Mammary epithelial cell (primary cell): ENCODE measurements around the gene SOD3.

Source experiments
- EZH2 ChIP-seq: IDR thresholded peaks from 2 replicates; pipeline ENCODE4 v1.6.1; 2012; ENCODE audit warnings: low read length, inconsistent platforms, borderline replicate concordance
- TF ChIP-seq, protein P1 (sequence below), 2 donors: IDR thresholded peaks in 1 of 2; conservative IDR thresholded peaks in 1 of 2; 2 replicates each; pipeline ENCODE4 v1.5.1; 2011 to 2012; ENCODE audit warnings: inconsistent platforms in 2 of 2, low read length in 2 of 2, mild to moderate bottlenecking in 2 of 2, control low read depth in 1 of 2, low read depth in 1 of 2; ENCODE audit not compliant: insufficient read depth in 1 of 2; ENCODE audit errors: extremely low read depth in 1 of 2

DNA sequence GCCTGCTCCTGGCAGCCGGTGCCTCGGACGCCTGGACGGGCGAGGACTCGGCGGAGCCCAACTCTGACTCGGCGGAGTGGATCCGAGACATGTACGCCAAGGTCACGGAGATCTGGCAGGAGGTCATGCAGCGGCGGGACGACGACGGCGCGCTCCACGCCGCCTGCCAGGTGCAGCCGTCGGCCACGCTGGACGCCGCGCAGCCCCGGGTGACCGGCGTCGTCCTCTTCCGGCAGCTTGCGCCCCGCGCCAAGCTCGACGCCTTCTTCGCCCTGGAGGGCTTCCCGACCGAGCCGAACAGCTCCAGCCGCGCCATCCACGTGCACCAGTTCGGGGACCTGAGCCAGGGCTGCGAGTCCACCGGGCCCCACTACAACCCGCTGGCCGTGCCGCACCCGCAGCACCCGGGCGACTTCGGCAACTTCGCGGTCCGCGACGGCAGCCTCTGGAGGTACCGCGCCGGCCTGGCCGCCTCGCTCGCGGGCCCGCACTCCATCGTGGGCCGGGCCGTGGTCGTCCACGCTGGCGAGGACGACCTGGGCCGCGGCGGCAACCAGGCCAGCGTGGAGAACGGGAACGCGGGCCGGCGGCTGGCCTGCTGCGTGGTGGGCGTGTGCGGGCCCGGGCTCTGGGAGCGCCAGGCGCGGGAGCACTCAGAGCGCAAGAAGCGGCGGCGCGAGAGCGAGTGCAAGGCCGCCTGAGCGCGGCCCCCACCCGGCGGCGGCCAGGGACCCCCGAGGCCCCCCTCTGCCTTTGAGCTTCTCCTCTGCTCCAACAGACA, 4.4 kb downstream of the SOD3 start:
- TF ChIP-seq, protein P1, sequence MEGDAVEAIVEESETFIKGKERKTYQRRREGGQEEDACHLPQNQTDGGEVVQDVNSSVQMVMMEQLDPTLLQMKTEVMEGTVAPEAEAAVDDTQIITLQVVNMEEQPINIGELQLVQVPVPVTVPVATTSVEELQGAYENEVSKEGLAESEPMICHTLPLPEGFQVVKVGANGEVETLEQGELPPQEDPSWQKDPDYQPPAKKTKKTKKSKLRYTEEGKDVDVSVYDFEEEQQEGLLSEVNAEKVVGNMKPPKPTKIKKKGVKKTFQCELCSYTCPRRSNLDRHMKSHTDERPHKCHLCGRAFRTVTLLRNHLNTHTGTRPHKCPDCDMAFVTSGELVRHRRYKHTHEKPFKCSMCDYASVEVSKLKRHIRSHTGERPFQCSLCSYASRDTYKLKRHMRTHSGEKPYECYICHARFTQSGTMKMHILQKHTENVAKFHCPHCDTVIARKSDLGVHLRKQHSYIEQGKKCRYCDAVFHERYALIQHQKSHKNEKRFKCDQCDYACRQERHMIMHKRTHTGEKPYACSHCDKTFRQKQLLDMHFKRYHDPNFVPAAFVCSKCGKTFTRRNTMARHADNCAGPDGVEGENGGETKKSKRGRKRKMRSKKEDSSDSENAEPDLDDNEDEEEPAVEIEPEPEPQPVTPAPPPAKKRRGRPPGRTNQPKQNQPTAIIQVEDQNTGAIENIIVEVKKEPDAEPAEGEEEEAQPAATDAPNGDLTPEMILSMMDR (conservative IDR thresholded peaks at IDR 0.05 in 1 of 2, IDR thresholded peaks at IDR 0.05 in 1 of 2; ENCODE audit: extremely low read depth in 1 of 2, insufficient read depth in 1 of 2, low read depth in 1 of 2, low read length in 2 of 2): no peak
- no peak for TF ChIP-seq EZH2
